Pancreas (tissue), 10 donors: ENCODE data around the gene GLI1. TPM values are rescaled to one million over a fixed set of nuclear protein-coding genes. Genes with fewer than 3 reads are reported as not detected.

Source experiments
- ATAC-seq, 4 donors: fragments of 200-7000 bp; cut with Tn5 transposase; one replicate each; pipeline versions ENCODE4 v1.8.0 to v1.9.1; 2020; ENCODE audit warnings: mild to moderate bottlenecking in 4 of 4, moderate library complexity in 4 of 4
- DNase-seq, 6 donors: peaks; one replicate each; pipeline ENCODE4 v3.0.0-alpha.2; 2020
- FAIRE-seq: peaks from 2 replicates; lab custom pipeline; 2012; peaks lifted over from hg19 to GRCh38; lab: Jason Lieb, UNC
- H3K27ac ChIP-seq, 4 donors: fragments of 200-600 bp; sonication (generic); 1 replicate in 3 of 4; 2 replicates in 1 of 4; pipeline versions ENCODE4 v1.5.0 to v1.8.0; 2020
- H3K27me3 ChIP-seq, 4 donors: fragments of 200-600 bp; one replicate each; pipeline ENCODE4 v1.8.0; 2021
- H3K36me3 ChIP-seq, 3 donors: fragments of 200-600 bp; sonication (generic) in 1 of 3; one replicate each; pipeline versions ENCODE4 v1.5.0 to v1.8.0; 2020 to 2021
- H3K4me1 ChIP-seq, 3 donors: fragments of 200-600 bp; one replicate each; pipeline ENCODE4 v1.8.0; 2021
- H3K4me3 ChIP-seq, 4 donors: fragments of 200-600 bp; sonication (generic) in 2 of 4; one replicate each; pipeline versions ENCODE4 v1.5.0 to v1.8.0; 2020 to 2021
- H3K9me3 ChIP-seq, 4 donors: fragments of 200-600 bp; one replicate each; pipeline ENCODE4 v1.8.0; 2021
- WGBS, 2 donors: extraction: QIAGEN DNeasy Blood & Tissue Kit; methylation state at CpG; one replicate each; pipeline ENCODE4 v1.1.7; 2013; 5-methylcytosine and 5-hydroxymethylcytosine counted together
- intact Hi-C, 3 donors: fragments of 100-400 bp; cut with DNase I; formaldehyde crosslinking; loops; one replicate each; pipeline versions ENCODE4 v1.11.1 to v1.14.2; 2022
- polyA plus RNA-seq, 2 donors: library from polyadenylated mRNA; stranded (reverse); fragments of 200-250 nt; gene quantifications; one replicate each; pipeline ENCODE4 v1.2.3, GENCODE V29; 2013
- total RNA-seq, 6 donors: library from RNA; stranded (reverse); fragmentation: NEBNext Ultra II Directional in 4 of 6; extraction: Animal tissue kit (Norgen Biotek cat#: 25700) in 4 of 6; gene quantifications; one replicate each; pipeline versions ENCODE4 v1.2.1 to v1.2.4, GENCODE V29; 2021 to 2023
- TF ChIP-seq, protein P1 (sequence below), 4 donors: fragments of 200-600 bp; sonication (generic) in 3 of 4; IDR thresholded peaks; one replicate each; pipeline versions ENCODE4 v1.5.0 to v1.8.0; 2021; ENCODE audit warnings: antibody characterized with exemption in 4 of 4
- donor health status: healthy with polysubstance abuse.
- donor health status: DM: no; HTN: no; CAD: no; lungs with moderate emphysema.
- donor health status: DM: no; HTN: no; CAD: no.
- donor health status: control.
- donor health status: control.
- donor health status: Bipolar disorder and iron deficiency.
- donor health status: DM: yes; HTN: yes; CAD: no.
- donor health status: DM: no; HTN: no; CAD: no.
- donor health status: DM: no; HTN: no; CAD: no.
- donor health status: DM: yes; HTN: yes; CAD: no.

Gene GLI1
- total and polyA plus RNA-seq, 8 donors, result 0.06 to 2.2 (median 0.46) TPM; not detected in 2

DNA sequence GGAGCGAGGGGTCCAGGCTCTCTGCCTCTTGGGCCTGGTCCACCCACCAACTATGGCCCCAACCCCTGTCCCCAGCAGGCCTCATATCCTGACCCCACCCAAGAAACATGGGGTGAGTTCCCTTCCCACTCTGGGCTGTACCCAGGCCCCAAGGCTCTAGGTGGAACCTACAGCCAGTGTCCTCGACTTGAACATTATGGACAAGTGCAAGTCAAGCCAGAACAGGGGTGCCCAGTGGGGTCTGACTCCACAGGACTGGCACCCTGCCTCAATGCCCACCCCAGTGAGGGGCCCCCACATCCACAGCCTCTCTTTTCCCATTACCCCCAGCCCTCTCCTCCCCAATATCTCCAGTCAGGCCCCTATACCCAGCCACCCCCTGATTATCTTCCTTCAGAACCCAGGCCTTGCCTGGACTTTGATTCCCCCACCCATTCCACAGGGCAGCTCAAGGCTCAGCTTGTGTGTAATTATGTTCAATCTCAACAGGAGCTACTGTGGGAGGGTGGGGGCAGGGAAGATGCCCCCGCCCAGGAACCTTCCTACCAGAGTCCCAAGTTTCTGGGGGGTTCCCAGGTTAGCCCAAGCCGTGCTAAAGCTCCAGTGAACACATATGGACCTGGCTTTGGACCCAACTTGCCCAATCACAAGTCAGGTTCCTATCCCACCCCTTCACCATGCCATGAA lies 11.5 kb downstream of the GLI1 start:
- Histone ChIP-seq H3K36me3 (no peaks in the 10 kb centered on the region), H3K4me1 (peaks cover under 1 to 5% (median 3%) of the 10 kb centered on the region in 3 donors), H3K27me3 (no peaks in the 10 kb centered on the region), H3K27ac (no peak overlapping the region), H3K9me3 (no peaks in the 10 kb centered on the region), H3K4me3 (no peak overlapping the region)
- WGBS, 2 donors, result 77 to 91% methylated on average over 4 of the region's 4 CpGs
- TF ChIP-seq, protein P1, sequence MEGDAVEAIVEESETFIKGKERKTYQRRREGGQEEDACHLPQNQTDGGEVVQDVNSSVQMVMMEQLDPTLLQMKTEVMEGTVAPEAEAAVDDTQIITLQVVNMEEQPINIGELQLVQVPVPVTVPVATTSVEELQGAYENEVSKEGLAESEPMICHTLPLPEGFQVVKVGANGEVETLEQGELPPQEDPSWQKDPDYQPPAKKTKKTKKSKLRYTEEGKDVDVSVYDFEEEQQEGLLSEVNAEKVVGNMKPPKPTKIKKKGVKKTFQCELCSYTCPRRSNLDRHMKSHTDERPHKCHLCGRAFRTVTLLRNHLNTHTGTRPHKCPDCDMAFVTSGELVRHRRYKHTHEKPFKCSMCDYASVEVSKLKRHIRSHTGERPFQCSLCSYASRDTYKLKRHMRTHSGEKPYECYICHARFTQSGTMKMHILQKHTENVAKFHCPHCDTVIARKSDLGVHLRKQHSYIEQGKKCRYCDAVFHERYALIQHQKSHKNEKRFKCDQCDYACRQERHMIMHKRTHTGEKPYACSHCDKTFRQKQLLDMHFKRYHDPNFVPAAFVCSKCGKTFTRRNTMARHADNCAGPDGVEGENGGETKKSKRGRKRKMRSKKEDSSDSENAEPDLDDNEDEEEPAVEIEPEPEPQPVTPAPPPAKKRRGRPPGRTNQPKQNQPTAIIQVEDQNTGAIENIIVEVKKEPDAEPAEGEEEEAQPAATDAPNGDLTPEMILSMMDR (IDR thresholded peaks at IDR 0.05), result no peak
- no peak for ATAC-seq
- DNase-seq, result peak in 2 of 6 donors; percentile 2 to 10
- intact Hi-C loops, result no loop called here
- FAIRE-seq, result no peak

DNA sequence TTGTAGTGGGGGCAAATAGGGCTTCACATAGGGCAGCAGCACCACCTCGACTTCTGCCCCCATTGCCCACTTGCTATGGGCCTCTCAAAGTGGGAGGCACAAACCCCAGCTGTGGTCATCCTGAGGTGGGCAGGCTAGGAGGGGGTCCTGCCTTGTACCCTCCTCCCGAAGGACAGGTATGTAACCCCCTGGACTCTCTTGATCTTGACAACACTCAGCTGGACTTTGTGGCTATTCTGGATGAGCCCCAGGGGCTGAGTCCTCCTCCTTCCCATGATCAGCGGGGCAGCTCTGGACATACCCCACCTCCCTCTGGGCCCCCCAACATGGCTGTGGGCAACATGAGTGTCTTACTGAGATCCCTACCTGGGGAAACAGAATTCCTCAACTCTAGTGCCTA lies 12.1 kb downstream of the GLI1 start:
- intact Hi-C loops, result no loop called here
- WGBS, 2 donors, result 78 to 90% methylated on average over 3 of the region's 3 CpGs
- no peak overlapping the region for H3K27ac ChIP-seq
- DNase-seq, result peak in 1 of 6 donors; percentile 17
- no peaks in the 10 kb centered on the region for H3K36me3 ChIP-seq
- FAIRE-seq, result no peak
- TF ChIP-seq, protein P1 (IDR thresholded peaks at IDR 0.05), result no peak
- H3K27me3 ChIP-seq, result peaks cover 0 to 4% (median 0%) of the 10 kb centered on the region in 4 donors
- H3K4me1 ChIP-seq, result peaks cover 3 to 5% (median 3%) of the 10 kb centered on the region in 3 donors
- H3K4me3 ChIP-seq, result no peak overlapping the region
- ATAC-seq, result no peak
- H3K9me3 ChIP-seq, result no peaks in the 10 kb centered on the region

DNA sequence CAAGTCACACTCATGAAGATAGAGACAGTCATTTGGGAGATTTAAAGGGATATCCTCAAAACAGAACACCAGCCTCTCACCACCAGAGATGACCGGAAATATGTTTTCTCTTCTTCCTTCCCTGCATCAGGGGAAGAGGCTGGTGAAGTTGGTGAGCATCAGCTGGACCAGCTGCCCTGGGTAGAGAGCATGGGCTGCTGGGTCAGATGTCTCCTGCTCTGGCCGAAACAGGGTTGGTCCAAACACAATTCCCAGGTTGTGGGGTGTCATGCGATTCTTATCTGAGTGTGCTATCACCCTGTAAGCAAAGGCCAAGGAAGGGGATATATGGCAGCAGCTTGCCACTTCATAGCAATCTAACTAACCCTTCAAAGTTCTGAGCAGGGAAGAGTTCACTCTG lies 12.8 kb downstream of the GLI1 start:
- H3K4me1 ChIP-seq, result peaks cover 3 to 5% (median 3%) of the 10 kb centered on the region in 3 donors
- 73 to 77% methylated on average over 3 of the region's 3 CpGs for WGBS, 2 donors
- no peaks in the 10 kb centered on the region for H3K9me3 ChIP-seq
- H3K27me3 ChIP-seq, result peaks cover 0 to 4% (median 0%) of the 10 kb centered on the region in 4 donors
- H3K4me3 ChIP-seq, result no peak overlapping the region
- ATAC-seq, result no peak
- intact Hi-C loops, result no loop called here
- TF ChIP-seq, protein P1 (IDR thresholded peaks at IDR 0.05), result no peak
- DNase-seq, result peak in 1 of 6 donors; percentile 13
- H3K27ac ChIP-seq, result no peak overlapping the region
- no peaks in the 10 kb centered on the region for H3K36me3 ChIP-seq
- no peak for FAIRE-seq

DNA sequence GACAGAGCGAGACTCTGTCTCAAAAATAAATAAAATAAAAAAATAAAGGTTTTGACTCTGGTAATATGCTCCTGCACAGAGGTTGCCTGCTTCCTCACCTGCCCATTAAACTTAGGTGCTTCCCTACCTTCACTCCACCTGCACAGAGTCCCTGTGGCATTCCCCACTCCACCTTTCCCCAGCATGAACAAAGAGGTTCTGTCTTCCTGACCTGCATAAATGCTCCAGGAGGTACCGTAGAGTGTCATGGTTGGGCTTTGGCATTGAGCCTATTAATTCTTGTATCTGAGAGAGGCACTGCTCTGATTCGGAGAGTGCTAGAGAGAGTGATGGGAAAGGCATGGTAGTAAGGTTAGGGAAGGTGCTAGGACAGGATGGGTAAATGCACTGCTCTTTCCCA lies 13.8 kb downstream of the GLI1 start:
- intact Hi-C loops, result no loop called here
- ATAC-seq (peak in 3 of 4 donors; percentile 12 to 53 (median 46)), DNase-seq (peak in 1 of 6 donors; percentile 5), FAIRE-seq (no peak)
- Histone ChIP-seq H3K4me3 (no peak overlapping the region), H3K4me1 (peaks cover 3 to 5% (median 3%) of the 10 kb centered on the region in 3 donors), H3K9me3 (no peaks in the 10 kb centered on the region), H3K36me3 (no peaks in the 10 kb centered on the region), H3K27me3 (peaks cover 0 to 4% (median 0%) of the 10 kb centered on the region in 4 donors), H3K27ac (no peak overlapping the region)
- 38 to 41% methylated on average over 3 of the region's 3 CpGs for WGBS, 2 donors
- TF ChIP-seq, protein P1 (IDR thresholded peaks at IDR 0.05), result no peak

DNA sequence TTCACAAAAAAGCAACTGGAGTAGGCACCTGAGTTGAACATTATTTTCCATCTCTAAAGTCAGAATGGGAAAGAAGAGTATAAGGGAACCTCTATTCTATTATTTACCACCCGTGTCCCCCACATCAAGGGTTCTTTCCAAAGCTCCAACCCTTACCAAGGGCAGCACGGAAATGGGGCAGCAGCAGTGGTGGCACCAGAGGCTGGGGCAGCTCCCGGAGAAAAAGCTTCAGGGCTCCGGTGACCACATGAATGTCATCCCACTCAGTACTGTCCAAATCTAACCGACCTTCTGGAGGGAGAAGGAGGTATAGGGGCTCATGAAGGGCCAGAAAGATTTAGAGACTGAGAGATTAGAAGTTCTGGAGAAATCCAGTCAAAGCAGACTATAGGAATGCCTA lies 14.3 kb downstream of the GLI1 start:
- 81 to 83% methylated on average over 5 of the region's 5 CpGs for WGBS, 2 donors
- no peaks in the 10 kb centered on the region for H3K36me3 ChIP-seq
- no peak for ATAC-seq
- H3K27me3 ChIP-seq, result peaks cover 0 to 4% (median 0%) of the 10 kb centered on the region in 4 donors
- H3K9me3 ChIP-seq, result no peaks in the 10 kb centered on the region
- peaks cover 3 to 5% (median 3%) of the 10 kb centered on the region in 3 donors for H3K4me1 ChIP-seq
- intact Hi-C loops, result no loop called here
- DNase-seq, result peak in 1 of 6 donors; percentile 22
- no peak overlapping the region for H3K4me3 ChIP-seq
- FAIRE-seq, result no peak
- TF ChIP-seq, protein P1 (IDR thresholded peaks at IDR 0.05), result no peak
- H3K27ac ChIP-seq, result no peak overlapping the region
